Ishikawa (cell line): ENCODE measurements around the gene TATDN2.

Experiments
- CEBPB ChIP-seq: IDR thresholded peaks from 2 replicates; pipeline ENCODE4 v1.6.1; 2012
- CREB1 ChIP-seq: IDR thresholded peaks from 2 replicates; pipeline ENCODE4 v1.6.1; 2012; ENCODE audit warnings: low read depth
- EGR1 ChIP-seq: IDR thresholded peaks from 2 replicates; pipeline ENCODE4 v1.6.1; 2012
- EP300 ChIP-seq: IDR thresholded peaks from 2 replicates; pipeline ENCODE4 v1.6.1; 2012; ENCODE audit warnings: borderline replicate concordance
- FOXM1 ChIP-seq: IDR thresholded peaks from 2 replicates; pipeline ENCODE4 v1.6.1; 2012; ENCODE audit warnings: low read depth, borderline replicate concordance
- NFIC ChIP-seq: IDR thresholded peaks from 2 replicates; pipeline ENCODE4 v1.6.1; 2012
- RAD21 ChIP-seq: IDR thresholded peaks from 2 replicates; pipeline ENCODE4 v1.6.1; 2012; ENCODE audit warnings: low read depth
- REST ChIP-seq: IDR thresholded peaks from 2 replicates; pipeline ENCODE4 v1.6.1; 2012; ENCODE audit warnings: low read depth, mild to moderate bottlenecking
- TAF1 ChIP-seq: IDR thresholded peaks from 2 replicates; pipeline ENCODE4 v1.6.1; 2012; ENCODE audit warnings: low read depth, mild to moderate bottlenecking
- TCF12 ChIP-seq: IDR thresholded peaks from 2 replicates; pipeline ENCODE4 v1.6.1; 2012; ENCODE audit warnings: low read depth
- TEAD4 ChIP-seq: IDR thresholded peaks from 2 replicates; pipeline ENCODE4 v1.6.1; 2012
- USF1 ChIP-seq: IDR thresholded peaks from 2 replicates; pipeline ENCODE4 v1.6.1; 2012
- YY1 ChIP-seq: IDR thresholded peaks from 2 replicates; pipeline ENCODE4 v1.6.1; 2012; ENCODE audit warnings: low read depth
- ZBTB7A ChIP-seq: IDR thresholded peaks from 2 replicates; pipeline ENCODE4 v1.6.1; 2012; ENCODE audit warnings: low read depth
- TF ChIP-seq, protein P1 (sequence below): IDR thresholded peaks from 2 replicates; pipeline ENCODE4 v1.6.1; 2012

TATDN2 gene

GRCh38 chr3:10223676-10224639, 24.3 kb upstream of the TATDN2 start:
- TF ChIP-seq TCF12 (no peak), CREB1 (no peak), USF1 (no peak), NFIC (no peak), CEBPB (no peak), TAF1 (no peak), EP300 (no peak)

DNA sequence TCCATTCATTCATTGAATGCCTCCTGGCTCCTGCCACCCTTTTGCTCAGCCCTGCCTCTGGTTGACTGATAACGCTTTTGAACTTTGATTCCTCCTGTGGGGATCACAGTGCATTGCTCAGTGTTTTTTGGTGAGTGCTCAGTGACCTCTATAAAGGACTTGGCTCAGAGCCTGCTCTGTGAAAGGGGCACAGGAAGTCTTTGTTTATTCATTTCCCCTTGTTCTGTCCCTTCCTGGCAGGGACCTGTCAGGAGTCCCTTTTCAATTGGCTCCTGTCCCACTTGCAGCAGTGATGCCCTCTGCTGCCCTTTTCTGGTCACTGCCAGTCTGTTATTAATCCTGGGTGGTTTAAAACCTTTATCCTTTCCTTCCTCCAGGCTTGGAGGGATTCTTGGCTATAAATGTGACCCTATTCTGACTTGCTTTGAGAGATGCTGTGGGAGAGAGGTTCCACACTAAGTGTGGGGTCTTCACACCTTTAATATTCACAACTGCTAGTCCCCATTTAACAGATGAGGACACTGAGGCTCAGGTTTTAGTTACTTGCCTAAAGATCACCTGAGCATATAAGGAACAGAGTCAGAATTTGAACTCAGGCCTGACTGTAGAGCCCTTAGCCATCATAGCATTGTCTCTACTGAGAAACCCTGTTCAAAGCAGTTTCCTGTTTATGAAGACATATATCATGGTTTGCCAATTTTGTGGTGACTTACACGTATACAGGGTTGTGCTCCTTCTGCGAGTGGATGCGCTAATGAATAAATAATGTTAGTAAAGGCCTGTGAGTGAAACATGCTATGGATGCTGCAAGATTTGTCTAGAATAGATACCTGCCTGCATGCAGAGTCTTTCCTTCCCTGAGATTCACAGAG, 23.2 kb upstream of the TATDN2 start:
- TF ChIP-seq TEAD4, result no peak
- no peak for TF ChIP-seq REST
- TF ChIP-seq, protein P1, sequence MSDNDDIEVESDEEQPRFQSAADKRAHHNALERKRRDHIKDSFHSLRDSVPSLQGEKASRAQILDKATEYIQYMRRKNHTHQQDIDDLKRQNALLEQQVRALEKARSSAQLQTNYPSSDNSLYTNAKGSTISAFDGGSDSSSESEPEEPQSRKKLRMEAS, result no peak
- TF ChIP-seq FOXM1, result no peak
- no peak for TF ChIP-seq EGR1
- TF ChIP-seq NFIC, result peak; percentile 98
- TF ChIP-seq RAD21, result peak; percentile 94
- TF ChIP-seq CREB1, result no peak
- no peak for TF ChIP-seq EP300

DNA sequence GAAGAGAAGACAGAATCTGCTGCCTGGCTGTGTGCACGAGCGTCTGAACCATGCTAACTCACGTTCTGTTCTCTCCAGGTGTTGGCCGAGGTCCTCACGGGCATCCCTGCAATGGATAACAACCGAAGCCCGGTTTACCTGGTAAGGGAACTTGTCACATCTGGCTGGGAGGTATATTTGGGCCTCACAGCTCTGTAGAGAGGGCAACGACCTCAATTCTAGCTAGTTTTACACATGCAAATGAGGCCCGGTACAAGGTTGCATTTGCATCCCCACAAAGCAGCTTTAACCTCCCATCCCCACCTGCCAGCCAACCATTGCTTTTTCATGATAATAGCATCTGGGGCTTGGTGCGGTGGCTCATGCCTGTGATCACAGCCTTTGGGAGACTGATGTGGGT, 22.0 kb upstream of the TATDN2 start:
- TF ChIP-seq TCF12 (no peak), EP300 (no peak), TAF1 (no peak), USF1 (no peak), EGR1 (no peak), RAD21 (no peak), CEBPB (no peak), REST (no peak), NFIC (no peak), ZBTB7A (no peak), YY1 (no peak), CREB1 (no peak)
- TF ChIP-seq, protein P1, result no peak

DNA sequence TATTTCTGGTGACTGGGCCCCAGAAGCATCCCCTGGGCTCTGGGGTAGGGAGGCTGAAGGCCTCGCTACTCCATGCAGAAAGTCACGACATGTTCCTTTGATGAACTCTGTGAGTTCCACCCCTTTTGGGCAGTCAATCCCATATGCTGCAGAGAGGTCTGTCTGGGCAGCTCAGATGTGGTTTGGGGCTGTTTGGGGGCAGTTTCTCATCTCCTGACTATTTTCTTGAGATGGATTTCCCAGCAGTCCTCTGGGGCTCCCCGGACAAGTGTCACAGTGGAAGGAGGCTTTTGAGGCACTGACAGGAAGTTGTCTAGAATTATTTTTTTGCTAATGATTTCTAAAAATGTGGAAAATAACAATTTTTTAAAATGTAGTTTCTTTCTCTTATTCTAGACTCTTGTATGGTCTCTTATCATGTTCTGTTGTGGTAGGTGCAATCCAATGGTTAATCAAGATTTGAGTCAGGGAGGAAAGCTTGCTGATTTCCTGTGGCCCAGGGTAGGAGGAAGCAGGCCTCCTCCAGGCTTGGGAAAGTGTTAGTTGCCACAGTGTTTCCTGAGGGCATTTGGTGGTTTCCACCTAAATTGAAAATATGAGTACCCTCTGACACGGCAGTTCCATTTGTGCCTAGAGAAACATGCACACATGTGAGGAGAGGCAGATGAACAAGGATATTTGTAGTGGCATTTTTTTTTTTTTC, 19.9 kb upstream of the TATDN2 start:
- TF ChIP-seq, protein P1, result no peak
- TF ChIP-seq RAD21 (no peak), EP300 (no peak), USF1 (no peak), NFIC (no peak), FOXM1 (no peak), EGR1 (no peak), CREB1 (no peak)
